HS-5 (cell line): ENCODE data around the gene CSF1R.

ENCODE experiments used
- DNase-seq: peaks from one replicate; pipeline ENCODE4 v3.0.0-alpha.2; 2012; ENCODE audit warnings: low read depth

The CSF1R gene

GRCh38 chr5:150069672-150070627, 16.4 kb downstream of the CSF1R start:
- no peak for DNase-seq

- DNase-seq = no peak
Observed at GRCh38 chr5:150068961-150069645, 17.3 kb downstream of the CSF1R start.

GRCh38 chr5:150068472-150068871, 17.9 kb downstream of the CSF1R start:
- DNase-seq = no peak

DNA sequence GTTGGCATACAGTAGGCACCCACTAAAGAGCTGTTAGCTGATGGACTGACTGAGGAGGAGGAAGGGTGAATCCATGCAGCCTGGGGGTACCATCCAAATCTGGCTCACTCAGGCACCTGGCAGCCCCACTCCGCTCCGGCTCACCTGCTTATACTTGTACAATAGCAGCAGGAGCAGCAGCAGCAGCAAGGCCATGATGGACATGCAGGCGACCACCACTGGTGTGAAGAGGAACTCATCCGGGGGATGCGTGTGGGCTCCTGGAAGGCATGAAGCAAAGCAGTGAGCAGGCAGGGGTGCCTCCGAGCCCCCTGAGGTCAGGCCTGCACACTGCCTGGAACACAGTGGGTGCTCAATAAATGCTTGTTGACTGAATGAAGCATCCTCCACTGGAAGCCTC, 18.3 kb downstream of the CSF1R start:
- DNase-seq = no peak

- no peak for DNase-seq
Observed at GRCh38 chr5:150067405-150067960, 18.9 kb downstream of the CSF1R start.

DNA sequence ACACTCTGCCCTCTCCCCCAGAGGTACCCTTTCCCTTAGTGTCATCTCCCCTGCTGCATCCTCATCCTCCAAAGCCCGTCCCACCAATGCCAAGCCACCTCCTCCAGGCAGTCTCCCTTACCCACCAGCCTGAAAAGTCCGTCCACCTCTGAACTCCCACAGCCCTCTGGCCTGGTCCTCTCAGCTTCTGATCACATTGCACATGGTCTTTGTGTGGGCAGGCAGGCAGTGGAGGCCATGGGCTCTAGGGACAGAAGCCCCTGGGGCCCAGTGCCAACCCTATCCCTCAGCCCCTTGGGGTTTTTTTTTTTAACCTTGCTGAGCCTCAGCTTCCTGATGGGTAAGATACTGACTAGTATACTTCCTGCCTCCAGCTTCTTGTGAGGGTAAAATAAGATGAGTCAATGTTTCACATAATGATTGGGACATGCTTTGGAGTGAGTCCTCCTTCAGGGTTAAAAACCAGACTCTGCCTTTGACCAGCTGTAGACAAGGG, 19.4 kb downstream of the CSF1R start:
- peak; percentile 46 for DNase-seq

DNA sequence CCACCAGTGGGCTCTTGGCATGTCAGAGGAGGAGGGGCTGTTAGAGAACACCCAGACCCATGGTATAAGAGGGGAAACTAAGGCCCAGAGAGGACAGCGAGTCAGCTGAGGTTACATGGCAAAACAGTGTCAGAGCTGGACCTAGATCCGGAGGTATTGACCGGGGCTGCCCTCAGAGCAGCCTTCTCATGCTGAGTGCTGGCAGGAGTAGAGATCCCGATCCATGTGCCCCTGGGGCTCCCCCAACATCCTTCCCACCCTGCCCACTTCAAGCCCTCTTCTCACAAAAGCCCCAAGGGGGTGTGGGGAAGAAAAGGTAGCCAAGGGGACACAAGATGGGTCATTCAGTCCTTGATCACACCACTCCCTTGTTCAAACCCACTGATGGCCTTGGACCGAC, 19.9 kb downstream of the CSF1R start:
- no peak for DNase-seq

- no peak for DNase-seq
Observed at GRCh38 chr5:150065886-150066285, 20.5 kb downstream of the CSF1R start.

DNA sequence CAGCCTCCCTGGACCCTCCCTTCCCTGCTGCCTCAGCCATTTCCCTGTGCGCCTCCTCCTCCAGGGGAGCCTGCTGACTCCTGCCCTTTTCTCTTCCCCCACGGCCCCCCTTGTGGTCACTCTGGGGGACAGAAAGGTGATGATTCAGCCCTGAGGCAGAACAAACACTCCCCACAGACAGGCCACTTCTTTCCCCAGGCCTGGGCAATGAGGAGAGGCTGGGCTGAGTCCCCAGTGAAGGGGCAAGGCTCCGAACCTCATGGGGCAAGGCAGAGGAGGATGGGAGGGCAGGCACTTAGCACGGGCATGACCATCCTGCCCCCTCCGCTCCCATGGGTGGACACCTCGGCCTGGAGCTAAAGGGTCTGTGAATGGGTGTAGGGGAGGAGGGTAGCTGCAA, 21.0 kb downstream of the CSF1R start:
- no peak for DNase-seq

GRCh38 chr5:150064681-150065220, 21.6 kb downstream of the CSF1R start:
- no peak for DNase-seq

DNA sequence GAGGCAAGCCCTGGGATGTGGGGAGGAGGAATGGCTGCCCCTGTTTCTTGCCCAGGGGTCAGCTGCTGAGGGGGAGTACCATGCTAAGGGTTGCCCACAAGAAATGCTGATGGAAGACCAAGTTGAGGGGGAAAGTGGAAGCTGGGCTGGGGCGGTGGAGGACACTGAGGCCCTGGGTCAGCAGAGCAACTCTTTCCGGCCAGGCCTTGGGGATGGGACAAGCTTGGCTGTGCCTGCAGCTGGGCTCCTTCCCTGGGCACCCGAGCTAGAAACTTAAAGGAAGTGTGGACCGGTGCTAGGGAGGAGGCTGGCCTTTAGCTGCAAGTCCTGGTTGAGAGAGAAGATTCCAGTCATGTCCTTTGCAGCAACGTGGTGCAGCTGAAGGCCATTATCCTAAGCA, 22.7 kb downstream of the CSF1R start:
- no peak for DNase-seq

- DNase-seq = no peak
Observed at GRCh38 chr5:150062216-150062922, 24.0 kb downstream of the CSF1R start.

DNA sequence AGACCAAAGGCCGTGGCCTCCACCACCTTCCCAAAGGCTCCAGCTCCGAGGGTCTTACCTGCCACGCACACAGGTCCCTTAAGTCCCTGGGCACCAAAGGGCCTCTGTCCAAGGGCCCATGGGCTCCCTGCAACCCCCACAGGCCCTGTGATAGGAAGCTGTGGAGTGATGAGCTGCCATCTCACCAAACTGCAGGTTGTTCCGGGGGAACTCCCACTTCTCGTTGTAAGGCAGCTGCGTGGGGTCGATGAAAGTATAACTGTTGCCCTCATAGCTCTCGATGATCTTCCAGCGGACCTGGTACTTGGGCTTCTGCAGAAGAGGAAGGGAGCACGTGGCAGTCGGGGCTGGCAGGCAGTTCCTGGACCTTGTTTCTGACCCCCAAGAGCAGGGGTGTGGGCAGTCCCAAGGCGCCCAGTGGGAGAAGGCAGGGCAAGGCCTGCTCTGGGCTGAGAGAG, 24.8 kb downstream of the CSF1R start:
- DNase-seq = no peak

- DNase-seq = no peak
Observed at GRCh38 chr5:150060471-150060870, 25.9 kb downstream of the CSF1R start.

DNA sequence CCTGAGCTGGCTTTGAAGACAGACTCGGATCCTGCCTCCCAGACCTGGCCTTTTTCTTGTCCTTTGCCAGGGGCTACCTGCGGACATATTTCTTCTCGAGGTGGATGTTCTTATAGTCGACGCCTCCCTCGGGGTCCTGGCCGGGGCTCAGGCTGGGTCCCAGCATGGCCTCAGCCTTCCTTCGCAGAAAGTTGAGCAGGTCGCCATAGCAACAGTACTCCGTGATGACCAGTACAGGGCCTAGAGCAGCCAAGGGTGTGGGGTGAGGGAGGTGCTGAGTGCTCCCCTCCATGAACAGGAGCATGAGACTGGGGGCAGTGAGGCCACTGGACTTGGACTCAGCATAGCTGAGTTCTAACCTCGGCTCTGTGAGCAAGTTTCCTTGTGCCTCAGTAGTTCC, 26.7 kb downstream of the CSF1R start:
- no peak for DNase-seq

- DNase-seq = peak; percentile 78
Observed at GRCh38 chr5:150058480-150059126, 27.8 kb downstream of the CSF1R start.

DNA sequence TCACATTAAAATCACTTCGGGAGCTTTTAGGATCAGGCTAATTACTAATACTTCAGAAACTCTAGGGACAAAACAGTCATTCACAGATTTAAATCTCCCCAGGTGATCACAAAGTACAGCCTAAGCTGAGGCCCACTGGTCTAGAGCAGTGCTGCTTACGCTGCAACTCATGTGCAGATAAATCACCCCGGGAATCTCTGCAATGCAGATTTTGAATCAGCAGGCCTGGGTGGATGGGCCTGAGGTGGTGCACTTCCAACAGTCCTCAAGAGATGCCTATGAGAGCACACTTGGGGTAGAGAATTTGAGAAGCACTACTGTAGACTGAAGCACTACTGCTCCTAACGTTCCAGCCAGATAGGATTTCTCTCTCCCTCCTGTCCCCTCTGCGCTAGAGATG, 28.4 kb downstream of the CSF1R start:
- no peak for DNase-seq

GRCh38 chr5:150057511-150057910, 28.8 kb downstream of the CSF1R start:
- DNase-seq = no peak

DNA sequence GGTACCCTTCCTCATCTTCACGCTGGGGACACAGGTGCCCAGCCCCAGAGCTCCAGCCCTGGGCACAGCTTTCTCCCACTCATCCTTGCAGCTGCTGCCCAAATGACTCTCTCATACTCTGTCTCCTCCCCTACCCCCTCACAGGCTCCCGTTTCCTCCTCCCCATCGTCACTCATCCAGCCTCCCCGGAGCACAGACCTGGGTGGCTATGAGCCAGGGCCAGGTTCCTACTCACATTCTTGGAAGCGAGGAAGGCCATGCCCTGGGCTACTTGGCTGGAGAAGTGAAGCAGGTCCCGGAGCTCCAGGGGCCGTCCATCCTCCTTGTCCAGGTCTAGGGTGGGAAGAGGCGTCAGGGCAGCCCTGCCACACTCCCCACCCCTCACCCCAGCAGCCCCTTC, 29.3 kb downstream of the CSF1R start:
- DNase-seq = no peak

- DNase-seq = no peak
Observed at GRCh38 chr5:150056075-150056443, 30.3 kb downstream of the CSF1R start.

GRCh38 chr5:150055326-150056074, 30.9 kb downstream of the CSF1R start:
- DNase-seq = no peak
